GDM1 (cell line): ENCODE results near the gene HPS5.

Source experiments
- DNase-seq: peaks from one replicate; lab custom pipeline; 2025; lab: John Stamatoyannopoulos, UW

The HPS5 gene

DNA sequence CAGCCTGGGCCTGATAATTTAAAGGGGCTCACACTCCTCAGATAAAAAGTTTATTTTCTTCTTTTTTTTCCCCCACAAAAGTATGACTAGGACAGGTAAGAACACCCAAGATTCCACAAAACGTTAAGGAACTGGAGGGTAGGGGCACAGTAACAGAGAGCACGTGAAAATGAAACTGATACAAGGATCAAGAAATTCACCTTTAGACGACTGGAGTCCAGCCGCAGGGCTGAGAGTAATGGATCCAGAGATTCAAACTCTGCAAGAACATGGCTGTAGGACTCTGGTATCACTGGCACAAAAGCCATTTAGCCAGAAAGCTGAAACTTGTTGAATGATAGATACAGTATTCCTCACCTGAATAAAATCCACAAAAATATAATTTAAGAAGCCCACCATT, 4.4 kb downstream of the HPS5 start:
- DNase-seq, result no peak

DNA sequence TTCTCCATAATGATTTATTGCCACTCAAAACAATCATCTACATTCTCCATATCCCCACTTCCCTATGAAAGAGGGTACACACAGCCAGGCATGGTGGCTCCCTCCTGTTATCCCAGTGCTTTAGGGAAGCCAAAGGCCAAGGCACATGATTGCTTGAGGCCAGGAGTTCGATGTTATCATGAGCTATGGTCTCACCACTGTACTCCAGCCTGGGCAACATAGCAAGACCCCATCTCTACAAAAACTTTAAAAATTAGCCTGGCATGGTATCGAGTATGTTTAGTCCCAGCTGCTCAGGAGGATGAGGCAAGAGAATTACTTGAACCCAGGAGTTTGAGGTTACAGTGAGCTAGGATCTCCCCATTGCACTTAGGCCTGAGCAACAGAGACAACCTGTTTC, 6.0 kb downstream of the HPS5 start:
- DNase-seq, result no peak

DNA sequence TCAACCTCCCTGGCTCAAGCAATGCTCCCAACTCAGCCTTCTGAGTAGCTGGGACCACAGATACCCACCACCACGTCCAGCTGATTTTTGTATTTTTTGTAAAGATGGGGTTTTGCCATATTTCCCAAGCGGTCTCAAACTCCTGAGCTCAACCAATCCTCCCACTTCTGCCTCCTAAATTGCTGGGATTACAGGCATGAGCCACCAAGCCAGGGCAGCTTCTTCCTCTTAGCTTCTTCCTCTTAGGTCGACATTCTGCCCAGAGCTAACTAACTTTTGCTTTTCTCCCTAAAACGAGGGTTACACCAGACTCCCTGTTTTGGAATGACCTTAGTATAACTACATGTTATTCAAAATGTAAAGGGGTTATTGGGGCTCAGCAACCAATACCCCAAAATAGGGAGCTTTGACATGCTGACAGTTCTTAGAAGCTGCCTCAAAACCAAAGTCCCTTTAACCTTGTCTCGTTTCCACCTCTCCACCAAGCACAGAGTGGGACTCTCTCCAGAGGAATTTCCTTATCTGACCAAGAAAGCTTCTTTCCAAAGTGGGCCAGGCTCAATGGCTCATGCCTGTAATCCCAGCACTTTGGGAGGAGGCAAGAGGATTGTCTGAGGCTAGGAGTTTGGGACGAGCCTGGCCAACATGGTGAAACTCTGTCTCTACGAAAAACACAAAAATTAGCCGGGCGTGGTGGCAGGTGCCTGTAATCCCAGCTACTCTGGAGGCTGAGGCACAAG, 7.0 kb downstream of the HPS5 start:
- DNase-seq, result no peak

DNA sequence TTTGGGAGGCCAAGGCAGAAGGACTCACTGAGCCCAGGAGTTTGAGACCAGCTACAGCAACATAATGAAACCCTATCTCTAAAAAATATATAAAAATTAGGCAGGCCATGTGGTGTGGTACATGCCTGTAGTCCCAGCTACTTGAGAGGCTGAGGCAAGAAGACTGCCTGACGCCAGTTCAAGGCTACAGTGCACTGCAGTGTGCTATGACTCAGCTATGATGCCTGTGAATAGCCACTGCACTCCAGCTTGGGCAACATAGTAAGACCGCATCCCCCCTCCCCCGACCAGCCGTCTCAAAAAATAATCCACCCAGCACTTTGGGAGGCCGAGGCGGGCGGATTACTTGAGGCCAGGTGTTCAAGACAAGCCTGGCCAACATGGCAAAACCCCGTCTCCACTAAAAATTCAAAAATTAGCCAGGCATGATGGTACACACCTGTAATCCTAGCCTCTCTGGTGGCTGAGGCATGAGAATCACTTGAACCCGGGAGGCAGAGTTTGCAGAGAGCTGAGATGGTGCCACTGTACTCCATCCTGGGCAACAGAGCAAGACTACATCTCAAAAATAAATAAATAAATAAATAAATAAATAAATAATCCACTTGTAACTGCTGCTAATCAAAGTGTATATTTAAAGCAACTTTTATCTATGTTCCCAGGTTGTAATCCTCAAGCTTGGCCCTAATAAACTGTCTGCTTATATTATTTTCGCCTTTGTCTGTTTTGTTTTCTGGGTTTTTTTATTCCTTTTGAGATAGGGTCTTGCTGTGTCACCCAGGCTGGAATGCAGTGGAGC, 7.8 kb downstream of the HPS5 start:
- DNase-seq, result no peak

DNA sequence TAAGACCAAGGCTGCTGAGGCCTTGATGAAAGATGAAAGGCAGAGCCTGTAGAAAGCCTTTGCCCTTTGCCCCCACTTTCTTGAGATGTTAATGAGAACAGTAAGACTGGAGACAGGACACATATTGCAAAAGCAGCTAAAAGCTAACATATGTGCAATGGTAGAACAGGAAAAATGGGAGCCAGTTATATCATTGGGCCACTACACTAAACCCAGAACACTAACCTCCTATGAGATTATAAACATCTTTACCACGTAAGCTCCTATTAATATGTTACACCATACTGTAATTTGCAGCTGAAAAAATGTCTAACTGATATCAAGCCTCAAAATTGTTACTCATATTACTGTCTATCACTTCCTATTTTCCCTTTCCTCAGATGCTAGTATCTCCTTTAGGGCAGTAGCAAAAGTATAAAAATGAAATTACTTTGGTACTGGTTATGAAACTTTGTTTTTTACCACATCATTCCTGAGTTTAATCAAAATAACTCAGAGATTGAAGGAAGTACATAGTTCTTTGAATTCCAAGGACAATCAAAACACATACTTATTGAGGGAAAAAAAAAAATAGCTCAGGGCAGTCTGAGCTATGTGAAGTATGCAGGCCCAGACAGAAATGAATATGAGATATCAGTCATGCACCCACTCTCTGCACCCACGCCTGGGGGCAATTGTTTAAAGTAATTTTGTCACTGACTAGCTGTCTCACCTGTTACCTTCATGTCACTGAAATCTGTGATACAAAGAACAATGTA, 9.1 kb downstream of the HPS5 start:
- DNase-seq, result no peak

DNA sequence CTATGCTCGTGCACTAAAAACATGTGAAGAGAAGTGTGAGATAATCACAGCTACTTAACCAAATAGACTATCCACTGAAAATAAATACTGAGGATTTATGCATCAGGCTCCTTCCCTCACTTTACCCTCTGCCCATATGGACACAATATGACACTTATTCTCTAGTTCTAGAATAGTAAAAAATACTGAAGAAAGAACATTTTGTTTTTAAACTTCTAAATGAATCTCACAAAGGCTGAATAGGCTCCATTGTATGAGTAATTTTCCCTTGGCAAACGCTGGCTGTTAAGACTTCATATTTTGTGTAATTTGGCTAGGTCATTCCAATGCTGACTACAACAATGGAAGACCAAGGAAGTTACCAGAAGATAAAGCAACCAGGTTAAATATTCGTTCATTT, 9.9 kb downstream of the HPS5 start:
- no peak for DNase-seq

DNA sequence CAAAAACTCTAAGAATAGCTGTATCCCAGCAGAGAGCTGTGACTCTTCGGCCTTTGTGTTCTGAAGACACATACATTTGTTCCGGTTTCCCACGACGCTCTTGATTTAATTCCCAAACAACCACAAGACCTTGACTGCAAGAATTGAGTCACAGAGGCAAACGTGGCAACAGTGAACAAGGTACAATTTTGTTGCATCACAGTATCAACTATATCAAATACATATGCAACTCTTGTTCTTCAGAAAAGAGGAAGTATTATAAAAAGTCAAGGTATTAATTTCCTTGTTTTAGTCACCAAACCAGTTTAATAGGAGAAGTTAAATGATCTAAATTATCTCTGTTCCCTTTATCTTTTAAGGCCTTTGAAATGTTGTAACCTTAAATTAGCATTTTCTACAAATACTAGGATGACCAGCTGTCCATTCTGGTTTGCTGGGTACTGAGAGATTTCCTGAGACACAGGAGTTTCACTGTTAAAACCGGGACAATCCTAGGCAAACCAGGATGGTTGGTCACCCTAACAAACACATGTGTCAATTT, 11.1 kb downstream of the HPS5 start:
- DNase-seq, result no peak

DNA sequence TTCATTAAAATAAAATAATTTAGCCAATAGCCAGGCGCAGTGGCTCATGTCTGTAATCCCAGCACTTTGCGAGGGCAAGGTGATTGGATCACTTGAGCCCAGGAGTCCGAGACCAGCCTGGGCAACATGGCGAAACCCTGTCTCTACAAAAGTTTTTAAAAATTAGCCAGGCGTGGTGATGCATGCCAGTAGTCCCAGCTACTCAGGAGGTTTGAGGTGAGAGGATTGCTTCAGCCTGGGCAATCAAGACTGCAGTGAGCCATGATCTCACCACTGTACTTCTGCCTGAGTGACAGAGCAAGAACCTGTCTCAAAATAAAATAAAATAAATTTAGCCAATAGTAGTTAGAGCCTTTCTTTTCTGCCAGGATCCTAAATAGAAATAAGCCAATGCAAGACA, 12.2 kb downstream of the HPS5 start:
- DNase-seq, result no peak

DNA sequence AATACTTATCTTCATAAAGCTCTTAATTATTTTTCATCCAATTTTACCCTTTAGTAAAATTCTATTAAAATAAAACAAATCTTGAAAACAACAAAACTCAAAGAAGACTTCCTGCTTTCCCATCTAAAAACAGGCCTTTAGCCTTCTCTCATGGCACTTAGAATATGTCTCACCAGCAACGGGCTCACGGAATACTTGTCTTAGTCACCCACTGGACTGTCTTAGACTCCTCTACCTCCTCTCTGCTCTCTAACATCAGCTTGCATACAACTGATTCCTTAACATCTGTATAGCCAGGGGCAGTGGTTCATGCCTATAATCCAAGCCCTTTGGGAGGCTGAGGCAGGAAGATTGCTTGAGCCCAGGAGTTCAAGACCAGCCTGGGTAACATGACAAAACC, 13.7 kb downstream of the HPS5 start:
- DNase-seq, result no peak

DNA sequence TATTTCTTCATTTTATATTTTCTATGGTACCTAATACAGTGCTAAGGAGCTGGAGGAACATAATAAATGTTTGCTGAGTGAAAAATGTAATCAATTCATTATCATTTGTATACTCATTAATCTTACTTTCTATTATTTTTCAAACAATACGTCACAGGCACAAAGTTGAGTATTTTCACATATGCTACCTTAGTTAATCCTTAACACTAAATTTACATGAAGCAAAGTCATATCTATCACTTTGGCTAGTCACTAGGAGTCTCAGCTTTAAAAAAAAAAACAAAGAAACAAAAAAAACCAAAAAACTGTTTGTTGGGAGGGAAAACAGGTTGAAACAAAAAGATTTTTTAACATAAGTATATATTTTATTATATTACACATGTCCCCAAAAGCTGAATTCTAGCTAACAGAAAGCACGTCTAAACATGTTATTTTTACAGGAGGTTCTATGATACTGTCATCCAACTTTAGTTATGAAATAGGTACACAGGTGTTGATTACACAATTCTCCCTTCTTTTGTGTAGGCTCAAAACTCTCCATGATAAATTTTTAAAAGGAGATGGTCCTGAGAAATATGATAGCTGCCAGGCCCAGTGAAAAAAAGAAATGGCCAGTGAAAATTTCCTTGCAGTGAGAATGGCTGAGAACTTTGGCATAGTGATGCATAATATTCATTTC, 14.3 kb downstream of the HPS5 start:
- DNase-seq, result no peak

DNA sequence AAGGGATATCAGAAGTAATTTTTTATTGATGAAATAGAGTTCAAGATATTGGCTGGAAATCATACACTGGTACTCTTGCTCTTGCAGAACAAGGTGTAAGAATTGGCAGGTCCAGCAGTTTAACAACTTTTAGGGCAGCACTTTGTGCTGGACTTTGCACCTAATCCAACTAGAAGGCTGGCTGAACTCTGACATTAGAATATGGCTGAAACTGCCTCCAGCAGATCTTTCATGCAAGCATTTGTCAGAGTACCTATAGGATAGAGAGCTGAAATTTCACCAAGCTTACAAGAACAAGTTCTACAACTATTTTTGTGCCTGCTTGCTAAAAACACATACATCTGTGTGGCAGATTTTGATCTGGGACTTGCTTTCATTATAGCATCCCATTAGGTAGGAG, 17.2 kb downstream of the HPS5 start:
- DNase-seq, result no peak

DNA sequence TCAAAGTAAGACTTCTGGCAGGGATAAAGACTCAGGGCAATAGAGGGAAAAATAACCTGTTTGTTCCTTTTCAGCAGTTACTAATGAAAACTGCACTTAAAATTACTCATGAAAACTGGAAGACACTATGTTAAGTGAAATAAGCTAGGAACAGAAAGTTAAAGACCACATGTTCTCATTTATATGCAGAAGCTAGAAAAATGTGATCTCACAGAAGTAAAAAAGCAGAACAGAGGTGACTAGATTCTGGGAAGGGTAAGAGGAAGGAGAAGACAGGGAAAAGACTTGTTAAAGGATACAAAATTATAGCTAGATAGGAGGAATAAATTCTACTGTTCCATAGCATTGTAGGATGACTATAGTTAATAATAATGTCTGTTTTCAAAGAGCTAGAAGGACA, 22.2 kb downstream of the HPS5 start:
- no peak for DNase-seq

DNA sequence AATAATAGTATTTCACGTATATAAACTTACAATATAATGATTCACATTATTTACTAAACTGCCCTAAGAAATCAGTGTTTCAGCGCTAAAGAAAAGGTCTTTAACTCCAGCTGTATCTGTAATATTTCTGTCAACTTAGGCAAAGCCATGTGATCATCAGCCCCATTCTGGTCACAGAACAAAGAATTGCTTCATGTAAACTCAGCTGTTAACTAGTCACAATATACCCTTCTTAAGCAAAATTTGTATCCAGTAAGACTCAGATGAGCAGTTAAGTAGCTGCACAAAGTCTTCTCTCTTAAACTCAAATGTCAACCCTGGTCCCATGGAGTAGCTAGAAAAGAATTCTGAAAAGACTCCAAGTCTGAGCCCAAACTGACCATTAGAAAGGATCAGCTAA, 26.6 kb downstream of the HPS5 start:
- DNase-seq, result no peak

DNA sequence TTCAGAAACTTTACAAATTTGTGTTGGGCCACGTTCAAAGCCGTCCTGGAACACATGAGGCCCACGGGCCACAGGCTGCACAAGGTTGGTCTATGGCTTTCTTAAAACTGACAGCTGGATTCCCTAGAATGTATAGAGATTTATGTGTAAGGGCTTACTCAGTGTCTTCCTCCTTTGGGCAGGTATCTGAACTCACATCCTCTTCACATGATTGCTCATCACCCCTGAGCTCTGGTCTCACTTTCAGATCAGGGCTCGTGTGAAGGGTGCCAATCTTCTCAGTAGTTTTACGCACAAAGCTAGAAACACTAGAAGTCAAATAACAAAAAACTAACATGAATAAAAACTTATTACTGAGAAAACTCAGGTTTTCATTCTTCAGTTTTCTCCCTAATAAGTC, 27.1 kb downstream of the HPS5 start:
- DNase-seq, result no peak

DNA sequence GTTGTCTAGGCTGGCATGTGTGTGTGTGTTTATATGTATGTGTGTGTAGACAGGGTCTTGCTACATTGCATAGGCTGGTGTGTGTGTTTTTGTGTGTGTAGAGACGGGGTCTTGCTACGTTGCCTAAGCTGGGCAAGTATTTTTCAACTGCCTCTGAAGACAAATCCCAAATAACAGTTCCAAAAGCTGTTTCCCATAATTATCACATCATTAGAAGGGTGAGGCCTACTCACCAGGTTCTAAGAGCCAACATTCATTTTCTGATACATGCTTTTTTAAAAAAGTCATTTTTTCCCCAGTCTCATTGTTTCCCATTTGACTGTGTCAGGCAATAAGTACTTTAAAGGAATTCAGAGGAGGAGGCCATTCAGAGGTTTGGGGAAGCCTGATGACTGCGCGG, 33.0 kb downstream of the HPS5 start:
- no peak for DNase-seq

DNA sequence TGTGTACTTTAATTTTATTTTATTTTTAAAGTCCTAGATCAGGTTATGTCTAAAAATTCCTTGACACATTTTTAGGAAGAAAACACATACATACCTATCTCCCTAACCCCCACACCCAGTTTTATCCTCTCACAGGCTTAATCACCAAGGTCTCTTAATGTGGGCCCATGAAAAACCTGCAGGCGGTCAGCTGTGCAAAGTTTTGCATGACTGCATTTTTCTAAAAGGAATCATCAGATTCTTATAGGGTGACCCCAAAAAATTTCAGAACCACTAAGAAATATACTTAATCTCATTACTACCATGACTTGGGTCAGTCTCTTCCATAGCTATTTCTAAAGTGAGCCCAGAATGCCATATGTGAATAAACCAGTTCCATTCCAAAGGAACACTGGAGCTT, 36.1 kb downstream of the HPS5 start:
- no peak for DNase-seq

DNA sequence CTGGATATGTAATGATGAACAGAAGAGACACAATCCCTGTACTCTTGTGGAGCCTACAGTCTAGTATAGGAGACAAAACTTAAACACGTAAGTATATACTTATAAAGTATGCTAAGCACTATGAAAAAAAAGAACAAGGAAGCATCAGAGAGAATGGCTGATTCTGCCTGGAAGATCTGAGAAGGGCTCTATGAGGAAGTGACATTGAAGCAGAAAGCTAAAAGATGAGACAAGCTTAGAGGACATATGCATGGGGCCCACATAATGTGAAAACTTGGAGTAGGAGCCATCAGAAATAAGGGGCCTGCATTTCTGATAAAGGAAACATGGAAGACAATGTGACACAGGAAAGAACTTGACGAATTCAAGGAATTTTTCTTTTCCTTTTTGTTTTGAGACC, 39.3 kb downstream of the HPS5 start:
- DNase-seq, result no peak

DNA sequence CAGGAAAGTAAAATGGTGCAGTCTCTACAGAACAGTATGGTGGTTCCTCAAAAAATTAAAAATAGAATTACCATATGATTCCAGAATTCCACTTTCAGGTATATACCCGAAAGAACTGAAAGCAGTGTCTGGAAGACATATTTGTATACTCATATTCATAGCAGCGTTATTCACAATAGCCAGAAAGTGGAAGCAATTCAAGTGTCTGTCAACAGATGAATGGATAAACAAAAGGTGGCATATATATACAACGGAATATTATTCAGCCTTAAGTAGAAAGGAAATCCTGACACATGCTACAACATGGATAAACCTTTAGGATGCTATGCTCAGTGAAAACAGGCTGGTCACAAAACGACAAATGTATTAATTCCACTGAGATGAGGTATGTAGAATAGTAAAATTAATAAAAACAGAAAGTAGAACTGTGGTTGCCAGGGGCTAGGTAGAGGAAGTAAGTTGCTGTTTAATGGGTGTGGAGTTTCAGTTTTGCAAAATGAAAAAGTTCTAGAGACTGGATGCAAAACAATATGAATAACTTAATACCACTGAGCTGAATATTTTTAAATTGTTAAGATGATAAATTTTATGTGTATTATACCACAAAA, 41.4 kb downstream of the HPS5 start:
- DNase-seq, result no peak

DNA sequence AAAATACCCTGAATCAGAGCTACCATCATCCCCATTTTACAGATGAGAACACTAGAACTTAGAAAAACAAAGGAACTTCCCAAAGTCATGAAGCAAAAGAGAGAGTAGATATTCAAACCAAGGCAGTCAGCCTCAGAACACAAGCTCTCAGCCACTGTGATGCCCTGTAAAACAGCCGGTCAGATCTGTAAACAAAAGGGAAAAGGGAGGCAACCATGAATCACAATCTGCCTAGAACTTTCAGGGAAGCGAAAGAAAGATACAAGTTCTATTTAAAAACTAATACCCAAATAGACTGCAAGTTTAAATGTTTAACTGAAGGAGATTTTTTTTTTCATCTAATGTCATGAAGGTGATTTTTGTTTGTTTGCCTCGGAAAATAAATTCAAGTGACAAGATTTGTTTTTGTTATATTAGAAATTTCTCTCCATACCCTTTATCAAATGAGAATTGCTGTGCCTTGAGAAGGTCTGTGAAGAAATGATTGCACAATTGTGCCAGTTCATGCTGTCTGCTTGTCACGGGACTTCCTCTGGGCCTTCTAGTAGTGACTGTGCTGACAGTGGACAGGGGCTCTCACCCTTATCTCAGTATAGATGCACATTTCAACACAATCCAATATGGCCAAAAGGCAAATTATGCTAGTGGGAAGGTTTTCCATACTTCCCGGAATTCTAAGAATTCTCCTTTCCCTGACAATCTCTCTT, 44.2 kb downstream of the HPS5 start:
- DNase-seq, result no peak

DNA sequence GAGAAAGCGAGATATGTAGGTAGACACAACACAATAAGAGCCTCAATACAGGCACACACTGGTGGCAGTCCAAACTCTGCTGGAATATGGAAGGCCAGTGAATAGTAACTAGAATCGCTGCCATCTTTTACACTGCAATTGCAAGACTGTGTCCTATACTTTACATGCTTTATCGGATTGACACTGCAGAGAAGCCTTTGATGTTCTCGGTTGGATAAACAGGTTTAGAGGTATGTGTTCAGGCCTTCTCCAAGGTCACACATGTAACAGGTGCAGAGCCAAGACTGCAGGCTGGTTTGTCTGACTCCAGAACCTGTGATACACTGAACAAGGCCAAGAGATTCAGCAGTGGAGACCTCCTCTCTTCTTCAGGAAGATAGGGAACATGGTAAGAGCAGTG, 50.7 kb downstream of the HPS5 start:
- DNase-seq, result no peak

DNA sequence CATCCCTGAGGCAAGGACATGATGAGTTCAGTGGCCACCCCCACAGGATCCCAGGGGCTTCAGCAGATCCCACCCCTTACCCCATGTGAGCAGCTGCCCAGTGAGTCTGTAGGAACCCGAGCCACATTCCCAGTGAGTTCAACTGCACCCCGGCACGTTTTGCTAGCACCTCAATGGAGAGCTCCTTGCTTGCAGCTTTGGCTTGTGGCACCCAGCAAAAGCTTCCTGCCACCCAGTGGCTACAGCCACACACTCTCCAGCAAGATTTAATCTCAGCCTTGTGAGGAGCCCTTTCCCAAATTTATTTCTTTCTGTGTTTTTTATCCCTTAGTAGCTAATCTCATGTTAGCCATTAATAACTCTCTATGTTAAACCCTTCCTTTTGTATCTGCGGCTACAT, 51.8 kb downstream of the HPS5 start:
- no peak for DNase-seq
